ENCODE measurements around the gene MINDY3.

The MINDY3 gene

GRCh38 chr10:15859906-15860691, at the start of gene MINDY3 (continued):
- TF ChIP-seq ZFP69B (tag by site-specific recombination; IDR thresholded peaks at IDR 0.05) (peak; percentile 31; the same call in 1 of the 2 replicates), ZNF677 (tag by site-specific recombination; IDR thresholded peaks at IDR 0.05) (no peak), MZF1 (tag by site-specific recombination; IDR thresholded peaks at IDR 0.05; ENCODE audit: borderline replicate concordance) (no peak), ZNF585B (tag by site-specific recombination; IDR thresholded peaks at IDR 0.05) (no peak), ZFP3 (tag by site-specific recombination; IDR thresholded peaks at IDR 0.05; ENCODE audit: low read depth) (no peak), ZFHX2 (tag by site-specific recombination; conservative IDR thresholded peaks at IDR 0.05) (no peak), ZNF768 (tag by site-specific recombination; IDR thresholded peaks at IDR 0.05) (no peak), ZBTB8A (tag by site-specific recombination; IDR thresholded peaks at IDR 0.05) (peak; percentile 83), SALL2 (tag by site-specific recombination; IDR thresholded peaks at IDR 0.05; ENCODE audit: borderline replicate concordance) (no peak), ZNF292 (tag by site-specific recombination; IDR thresholded peaks at IDR 0.05; ENCODE audit: borderline replicate concordance, low read depth) (no peak), ZNF777 (tag by site-specific recombination; IDR thresholded peaks at IDR 0.05; ENCODE audit: borderline replicate concordance) (no peak), ZSCAN18 (tag by site-specific recombination; IDR thresholded peaks at IDR 0.05) (no peak), ZNF184 (tag by site-specific recombination; IDR thresholded peaks at IDR 0.05) (no peak), ZNF341 (tag by site-specific recombination; IDR thresholded peaks at IDR 0.05; ENCODE audit: low read depth) (peak; percentile 59), ZNF830 (tag by site-specific recombination; IDR thresholded peaks at IDR 0.05; ENCODE audit: low read depth) (no peak), ZNF433 (tag by site-specific recombination; IDR thresholded peaks at IDR 0.05; ENCODE audit: low read depth) (no peak), BCL11B (tag by site-specific recombination; IDR thresholded peaks at IDR 0.05; ENCODE audit: low read depth) (peak; percentile 79), ZNF10 (tag by site-specific recombination; IDR thresholded peaks at IDR 0.05) (no peak), ZNF138 (tag by site-specific recombination; IDR thresholded peaks at IDR 0.05; ENCODE audit: borderline replicate concordance) (no peak), PBX3 (CRISPR knock-in tag; IDR thresholded peaks at IDR 0.05) (no peak), ZNF221 (tag by site-specific recombination; IDR thresholded peaks at IDR 0.05; ENCODE audit: borderline replicate concordance) (no peak), ZNF239 (tag by site-specific recombination; IDR thresholded peaks at IDR 0.05) (no peak), OSR2 (tag by site-specific recombination; IDR thresholded peaks at IDR 0.05) (no peak), ZNF302 (tag by site-specific recombination; IDR thresholded peaks at IDR 0.05; ENCODE audit: low read depth) (no peak), HIC1 (tag by site-specific recombination; IDR thresholded peaks at IDR 0.05) (peak; percentile 98), ZNF350 (tag by site-specific recombination; IDR thresholded peaks at IDR 0.05) (no peak), ZNF488 (tag by site-specific recombination; IDR thresholded peaks at IDR 0.05) (no peak), ZNF37A (tag by site-specific recombination; IDR thresholded peaks at IDR 0.05) (no peak), ZNF157 (tag by site-specific recombination; IDR thresholded peaks at IDR 0.05) (no peak), ZNF670 (tag by site-specific recombination; IDR thresholded peaks at IDR 0.05; ENCODE audit: low read depth) (no peak), ZNF785 (tag by site-specific recombination; IDR thresholded peaks at IDR 0.05) (no peak), MYNN (tag by site-specific recombination; IDR thresholded peaks at IDR 0.05; ENCODE audit: borderline replicate concordance) (no peak), ZNF16 (tag by site-specific recombination; IDR thresholded peaks at IDR 0.05; ENCODE audit: low read depth) (no peak), CTCF (tag by site-specific recombination; IDR thresholded peaks at IDR 0.05) (peak; percentile 23; the same call in 1 of the 2 replicates)

All from HEK293 (cell line).